ENCODE results near the gene C9orf85. TPM values are rescaled to one million over a fixed set of nuclear protein-coding genes. Genes with fewer than 3 reads are reported as not detected.

C9orf85 gene
- polyA plus RNA-seq, 1 donor from 2014 or later = 20.3 TPM

GRCh38 chr9:71885467-71885866 lies 26.0 kb upstream of the C9orf85 start:
- no peaks in the 10 kb centered on the region for H3K36me3 ChIP-seq (ENCODE audit: insufficient read depth, low read length)
- no peak overlapping the region for H3K4me2 ChIP-seq (ENCODE audit: low read length)
- H3K27me3 ChIP-seq (ENCODE audit: insufficient read depth, low read depth, low read length) = no peaks in the 10 kb centered on the region
- H3K27ac ChIP-seq (ENCODE audit: low read length) = no peak overlapping the region
- H3K9ac ChIP-seq (ENCODE audit: low read length) = no peak overlapping the region
- peaks cover 4% of the 10 kb centered on the region for H3K9me3 ChIP-seq (ENCODE audit: low read length)
- TF ChIP-seq MXI1 (conservative IDR thresholded peaks at IDR 0.05; ENCODE audit: poor library complexity, severe bottlenecking) (no peak), EP300 (conservative IDR thresholded peaks at IDR 0.05; ENCODE audit: poor library complexity, severe bottlenecking) (no peak), SMC3 (conservative IDR thresholded peaks at IDR 0.05; ENCODE audit: poor library complexity) (no peak), RAD21 (conservative IDR thresholded peaks at IDR 0.05) (no peak), CTCF (IDR thresholded peaks at IDR 0.05; ENCODE audit: poor library complexity, severe bottlenecking) (no peak), POLR2AphosphoS5 (IDR thresholded peaks at IDR 0.05) (no peak), TAF1 (IDR thresholded peaks at IDR 0.05; ENCODE audit: low read depth) (no peak), REST (IDR thresholded peaks at IDR 0.05; ENCODE audit: borderline replicate concordance) (no peak), EZH2 (IDR thresholded peaks at IDR 0.05; ENCODE audit: borderline replicate concordance, insufficient read depth, low read length, poor library complexity, severe bottlenecking) (no peak)
- H4K20me1 ChIP-seq (ENCODE audit: insufficient read depth) = no peaks in the 10 kb centered on the region
- no peaks in the 10 kb centered on the region for H3F3A ChIP-seq (ENCODE audit: insufficient read depth, low read length, poor library complexity, severe bottlenecking)
- H3K9me2 ChIP-seq (ENCODE audit: insufficient read depth, low read length) = no peaks in the 10 kb centered on the region
- peaks cover 92% of the 10 kb centered on the region for H3K79me2 ChIP-seq (replicated peaks; ENCODE audit: insufficient read depth, low read length)
- H2AFZ ChIP-seq (ENCODE audit: low read depth, low read length) = no peak overlapping the region
- H3K4me3 ChIP-seq (ENCODE audit: low read length) = no peak overlapping the region

GRCh38 chr9:71886015-71886414 lies 25.4 kb upstream of the C9orf85 start:
- H3K9me2 ChIP-seq (ENCODE audit: insufficient read depth, low read length) = no peaks in the 10 kb centered on the region
- no peaks in the 10 kb centered on the region for H4K20me1 ChIP-seq (ENCODE audit: insufficient read depth)
- H3F3A ChIP-seq (ENCODE audit: insufficient read depth, low read length, poor library complexity, severe bottlenecking) = no peaks in the 10 kb centered on the region
- H2AFZ ChIP-seq (ENCODE audit: low read depth, low read length) = no peak overlapping the region
- H3K27me3 ChIP-seq (ENCODE audit: insufficient read depth, low read depth, low read length) = no peaks in the 10 kb centered on the region
- peaks cover 92% of the 10 kb centered on the region for H3K79me2 ChIP-seq (replicated peaks; ENCODE audit: insufficient read depth, low read length)
- no peaks in the 10 kb centered on the region for H3K36me3 ChIP-seq (ENCODE audit: insufficient read depth, low read length)
- TF ChIP-seq TAF1 (IDR thresholded peaks at IDR 0.05; ENCODE audit: low read depth) = no peak
- no peak for TF ChIP-seq POLR2AphosphoS5 (IDR thresholded peaks at IDR 0.05)
- no peak overlapping the region for H3K27ac ChIP-seq (ENCODE audit: low read length)
- H3K9me3 ChIP-seq (ENCODE audit: low read length) = peaks cover 4% of the 10 kb centered on the region
- H3K4me2 ChIP-seq (ENCODE audit: low read length) = no peak overlapping the region
- no peak overlapping the region for H3K4me3 ChIP-seq (ENCODE audit: low read length)
- H3K9ac ChIP-seq (ENCODE audit: low read length) = no peak overlapping the region

GRCh38 chr9:71886541-71886940 lies 24.9 kb upstream of the C9orf85 start:
- no peaks in the 10 kb centered on the region for H4K20me1 ChIP-seq (ENCODE audit: insufficient read depth)
- H3K27me3 ChIP-seq (ENCODE audit: insufficient read depth, low read depth, low read length) = no peaks in the 10 kb centered on the region
- TF ChIP-seq EZH2 (IDR thresholded peaks at IDR 0.05; ENCODE audit: borderline replicate concordance, insufficient read depth, low read length, poor library complexity, severe bottlenecking) = no peak
- TF ChIP-seq TAF1 (IDR thresholded peaks at IDR 0.05; ENCODE audit: low read depth) = no peak
- no peak for TF ChIP-seq MXI1 (conservative IDR thresholded peaks at IDR 0.05; ENCODE audit: poor library complexity, severe bottlenecking)
- no peak for TF ChIP-seq REST (IDR thresholded peaks at IDR 0.05; ENCODE audit: borderline replicate concordance)
- TF ChIP-seq CTCF (IDR thresholded peaks at IDR 0.05; ENCODE audit: poor library complexity, severe bottlenecking) = no peak
- no peak for TF ChIP-seq POLR2AphosphoS5 (IDR thresholded peaks at IDR 0.05)
- no peak for TF ChIP-seq EP300 (conservative IDR thresholded peaks at IDR 0.05; ENCODE audit: poor library complexity, severe bottlenecking)
- no peak for TF ChIP-seq SMC3 (conservative IDR thresholded peaks at IDR 0.05; ENCODE audit: poor library complexity)
- TF ChIP-seq RAD21 (conservative IDR thresholded peaks at IDR 0.05) = no peak
- H3K9me3 ChIP-seq (ENCODE audit: low read length) = peaks cover 4% of the 10 kb centered on the region
- H3K27ac ChIP-seq (ENCODE audit: low read length) = no peak overlapping the region
- no peak overlapping the region for H3K4me3 ChIP-seq (ENCODE audit: low read length)
- H3K9me2 ChIP-seq (ENCODE audit: insufficient read depth, low read length) = no peaks in the 10 kb centered on the region
- no peaks in the 10 kb centered on the region for H3F3A ChIP-seq (ENCODE audit: insufficient read depth, low read length, poor library complexity, severe bottlenecking)
- no peaks in the 10 kb centered on the region for H3K36me3 ChIP-seq (ENCODE audit: insufficient read depth, low read length)
- no peak overlapping the region for H2AFZ ChIP-seq (ENCODE audit: low read depth, low read length)
- no peak overlapping the region for H3K4me2 ChIP-seq (ENCODE audit: low read length)
- no peak overlapping the region for H3K9ac ChIP-seq (ENCODE audit: low read length)
- peaks cover 92% of the 10 kb centered on the region for H3K79me2 ChIP-seq (replicated peaks; ENCODE audit: insufficient read depth, low read length)

Measured in neural cell (in vitro differentiated cells).